Left ventricle myocardium inferior (tissue), 1 donor: Measurements from ENCODE around the gene OCA2. TPM values are rescaled to one million over a fixed set of nuclear protein-coding genes. Genes with fewer than 3 reads are reported as not detected.

Experiments
- DNase-seq: peaks from one replicate; pipeline ENCODE4 v3.0.0-alpha.2; 2020
- H3K27ac ChIP-seq: fragments of 200-600 bp; replicated peaks from 2 replicates; pipeline ENCODE4 v1.8.0; 2021
- H3K27me3 ChIP-seq: fragments of 200-600 bp; 2 replicates; pipeline ENCODE4 v1.8.0; 2021; ENCODE audit warnings: low read depth
- H3K36me3 ChIP-seq: fragments of 200-600 bp; 2 replicates; pipeline ENCODE4 v1.8.0; 2021
- H3K4me1 ChIP-seq: fragments of 200-600 bp; 2 replicates; pipeline ENCODE4 v1.8.0; 2021
- H3K4me3 ChIP-seq: fragments of 200-600 bp; 2 replicates; pipeline ENCODE4 v1.8.0; 2021; ENCODE audit warnings: mild to moderate bottlenecking, moderate library complexity
- H3K9me3 ChIP-seq: fragments of 200-600 bp; replicated peaks from 2 replicates; pipeline ENCODE4 v1.8.0; 2021
- intact Hi-C: fragments of 100-400 bp; cut with micrococcal nuclease; formaldehyde crosslinking; loops from one replicate; pipeline ENCODE4 v1.11.0; 2022
- total RNA-seq: library from RNA; stranded (reverse); fragmentation: NEBNext Ultra II Directional; extraction: Animal tissue kit (Norgen Biotek cat#: 25700); gene quantifications from one replicate; pipeline ENCODE4 v1.2.1, GENCODE V29; 2021
- TF ChIP-seq, protein P1 (sequence below): fragments of 200-600 bp; IDR thresholded peaks from 2 replicates; pipeline ENCODE4 v1.8.0; 2021; ENCODE audit warnings: antibody characterized with exemption, mild to moderate bottlenecking, borderline replicate concordance
- donor health status: DM: no; HTN: yes; CAD: no; lungs with severe emphysema.

OCA2 gene
- total RNA-seq, 1 donor from 2014 or later, result not detected

DNA sequence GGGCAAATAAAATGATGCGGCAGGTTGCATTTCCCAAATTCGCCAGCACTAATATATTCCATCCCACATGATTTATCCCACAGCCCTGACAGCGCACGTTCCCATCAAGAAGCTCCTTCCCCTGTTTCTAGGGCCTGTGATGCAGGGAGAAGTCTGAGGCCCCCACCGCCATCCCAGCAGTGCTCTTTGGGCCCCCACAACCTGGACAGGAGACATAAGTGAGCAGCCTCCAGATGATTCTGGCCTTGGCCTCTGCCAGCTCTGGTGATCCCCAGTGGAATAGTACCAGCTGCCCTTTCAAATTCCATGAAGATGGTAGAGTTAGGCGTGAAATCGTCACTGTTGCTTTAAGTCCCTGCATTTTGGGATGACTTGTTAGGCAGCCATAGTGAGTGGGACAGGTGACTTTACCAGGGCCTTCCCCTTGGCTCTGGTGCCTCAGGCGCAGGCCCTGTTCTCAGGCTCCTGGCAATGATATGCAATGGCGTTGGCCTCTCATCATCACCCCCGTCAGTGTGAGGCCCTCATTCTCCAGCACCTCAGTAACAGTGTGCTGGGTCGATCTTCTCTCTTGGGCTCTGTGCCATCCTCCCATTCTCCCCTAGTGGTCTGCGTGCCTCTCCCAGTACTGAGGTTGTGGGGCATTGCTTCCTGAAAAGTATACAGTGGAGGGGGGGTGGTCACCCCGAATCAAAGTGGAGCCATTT, 263.7 kb downstream of the OCA2 start:
- DNase-seq, result no peak

DNA sequence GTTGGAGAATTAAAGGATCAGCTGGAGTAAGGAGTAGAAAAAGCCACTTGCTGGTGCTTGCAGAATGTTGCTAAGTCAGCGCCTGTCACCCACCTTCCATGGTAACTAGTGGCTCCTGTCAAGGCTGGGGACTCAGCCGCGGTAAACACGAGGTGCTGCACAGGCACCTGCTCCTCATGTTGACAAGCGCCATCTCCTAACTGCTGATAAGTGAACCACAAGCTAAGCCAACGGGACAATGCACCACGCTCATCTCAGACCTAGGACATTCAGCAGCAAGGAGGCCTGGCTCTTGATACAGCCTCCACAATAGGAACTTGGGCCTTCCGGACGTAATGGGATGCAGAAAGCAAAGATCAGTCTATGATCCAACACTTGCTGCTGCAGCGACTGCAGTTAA, 264.4 kb downstream of the OCA2 start:
- TF ChIP-seq, protein P1, sequence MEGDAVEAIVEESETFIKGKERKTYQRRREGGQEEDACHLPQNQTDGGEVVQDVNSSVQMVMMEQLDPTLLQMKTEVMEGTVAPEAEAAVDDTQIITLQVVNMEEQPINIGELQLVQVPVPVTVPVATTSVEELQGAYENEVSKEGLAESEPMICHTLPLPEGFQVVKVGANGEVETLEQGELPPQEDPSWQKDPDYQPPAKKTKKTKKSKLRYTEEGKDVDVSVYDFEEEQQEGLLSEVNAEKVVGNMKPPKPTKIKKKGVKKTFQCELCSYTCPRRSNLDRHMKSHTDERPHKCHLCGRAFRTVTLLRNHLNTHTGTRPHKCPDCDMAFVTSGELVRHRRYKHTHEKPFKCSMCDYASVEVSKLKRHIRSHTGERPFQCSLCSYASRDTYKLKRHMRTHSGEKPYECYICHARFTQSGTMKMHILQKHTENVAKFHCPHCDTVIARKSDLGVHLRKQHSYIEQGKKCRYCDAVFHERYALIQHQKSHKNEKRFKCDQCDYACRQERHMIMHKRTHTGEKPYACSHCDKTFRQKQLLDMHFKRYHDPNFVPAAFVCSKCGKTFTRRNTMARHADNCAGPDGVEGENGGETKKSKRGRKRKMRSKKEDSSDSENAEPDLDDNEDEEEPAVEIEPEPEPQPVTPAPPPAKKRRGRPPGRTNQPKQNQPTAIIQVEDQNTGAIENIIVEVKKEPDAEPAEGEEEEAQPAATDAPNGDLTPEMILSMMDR, result no peak
- Histone ChIP-seq H3K4me3 (no peak overlapping the region), H3K9me3 (no peaks in the 10 kb centered on the region), H3K4me1 (no peaks in the 10 kb centered on the region), H3K36me3 (no peaks in the 10 kb centered on the region), H3K27me3 (peaks cover 51% of the 10 kb centered on the region), H3K27ac (no peak overlapping the region)
- no peak for DNase-seq
- intact Hi-C loops, result no loop called here

More for the DNA sequence above, 263.7 kb downstream of the OCA2 start:
- Histone ChIP-seq H3K9me3 (no peaks in the 10 kb centered on the region), H3K36me3 (no peaks in the 10 kb centered on the region), H3K27ac (no peak overlapping the region), H3K4me3 (no peak overlapping the region), H3K27me3 (peaks cover 46% of the 10 kb centered on the region), H3K4me1 (no peaks in the 10 kb centered on the region)
- intact Hi-C loops, result no loop called here
- TF ChIP-seq, protein P1, result no peak

DNA sequence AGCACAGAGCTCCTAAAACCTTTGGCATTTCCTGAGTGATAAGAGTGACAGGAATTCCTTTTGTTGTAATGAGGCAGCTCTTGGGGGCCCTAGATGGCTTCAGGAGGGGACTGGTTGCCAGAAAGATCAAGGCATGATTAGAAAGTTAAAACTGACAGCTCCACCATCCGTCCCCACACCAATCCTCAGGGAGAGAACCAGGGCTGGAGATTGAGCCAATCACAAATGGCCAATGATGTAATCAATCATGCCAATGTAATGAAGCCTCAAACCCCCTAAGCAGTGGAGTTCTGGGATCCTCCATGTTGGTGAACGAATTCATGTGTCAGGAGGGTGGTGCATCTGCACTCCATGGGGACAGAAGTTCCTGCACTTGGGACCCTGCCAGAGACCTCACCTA, 265.1 kb downstream of the OCA2 start:
- Histone ChIP-seq H3K4me1 (no peaks in the 10 kb centered on the region), H3K27me3 (peaks cover 58% of the 10 kb centered on the region), H3K4me3 (no peak overlapping the region), H3K9me3 (no peaks in the 10 kb centered on the region), H3K27ac (no peak overlapping the region), H3K36me3 (no peaks in the 10 kb centered on the region)
- intact Hi-C loops, result no loop called here
- no peak for DNase-seq
- TF ChIP-seq, protein P1, result no peak

DNA sequence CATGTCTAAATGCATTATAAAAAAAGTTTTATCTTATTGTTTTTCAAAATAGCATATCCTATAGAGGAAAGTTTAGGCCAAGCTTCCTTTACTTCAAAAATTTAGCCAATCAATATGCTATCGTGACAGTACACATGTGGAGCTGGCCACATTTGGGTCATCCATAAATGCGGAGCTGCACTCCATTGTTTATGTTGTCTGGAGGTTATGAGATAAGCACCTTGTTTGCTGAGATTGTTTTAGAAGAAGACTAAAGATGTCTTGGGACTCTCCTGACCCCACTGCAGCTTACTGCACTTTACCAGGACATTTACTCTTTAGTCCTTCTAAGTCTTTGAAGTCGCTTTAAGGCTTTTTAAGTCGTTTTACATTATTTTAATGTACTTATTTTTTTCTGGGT, 265.9 kb downstream of the OCA2 start:
- H3K36me3 ChIP-seq, result no peaks in the 10 kb centered on the region
- peaks cover 66% of the 10 kb centered on the region for H3K27me3 ChIP-seq
- no peaks in the 10 kb centered on the region for H3K9me3 ChIP-seq
- H3K4me1 ChIP-seq, result no peaks in the 10 kb centered on the region
- intact Hi-C loops, result no loop called here
- no peak overlapping the region for H3K27ac ChIP-seq
- TF ChIP-seq, protein P1, result no peak
- no peak for DNase-seq
- H3K4me3 ChIP-seq, result no peak overlapping the region

DNA sequence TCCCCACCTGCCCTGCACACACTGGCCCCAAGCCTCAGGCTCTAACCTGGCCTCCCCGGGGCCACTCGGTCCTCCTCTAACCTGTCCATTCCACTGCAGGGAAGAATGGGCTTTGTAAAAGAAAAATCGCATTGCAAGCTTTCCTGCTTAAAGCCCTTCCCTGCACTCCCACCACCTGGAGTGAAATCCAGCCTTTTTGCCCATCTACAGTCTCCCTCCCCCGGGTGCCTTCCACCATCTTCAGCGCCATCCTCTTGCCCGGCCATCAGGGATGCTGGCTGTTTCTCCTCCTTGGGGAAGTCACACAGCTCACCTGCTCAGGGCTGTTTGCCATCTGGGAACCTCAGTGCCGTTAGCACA, 266.9 kb downstream of the OCA2 start:
- TF ChIP-seq, protein P1, result no peak
- no peak overlapping the region for H3K27ac ChIP-seq
- no peaks in the 10 kb centered on the region for H3K9me3 ChIP-seq
- H3K36me3 ChIP-seq, result no peaks in the 10 kb centered on the region
- peaks cover 61% of the 10 kb centered on the region for H3K27me3 ChIP-seq
- no peaks in the 10 kb centered on the region for H3K4me1 ChIP-seq
- DNase-seq, result no peak
- intact Hi-C loops, result no loop called here
- no peak overlapping the region for H3K4me3 ChIP-seq
